ENCODE measurements around the gene ATP6V0E2. TPM values are rescaled to one million over a fixed set of nuclear protein-coding genes. Genes with fewer than 3 reads are reported as not detected.
"Not testable (repeated sequence)": the region's sequence is repeated elsewhere in the genome, so short reads cannot be mapped to it uniquely, and the experiment has no call there.

Gene ATP6V0E2
- total and polyA plus RNA-seq, 5 experiments from 2014 or later = 81.7 to 253 (median 209) TPM

DNA sequence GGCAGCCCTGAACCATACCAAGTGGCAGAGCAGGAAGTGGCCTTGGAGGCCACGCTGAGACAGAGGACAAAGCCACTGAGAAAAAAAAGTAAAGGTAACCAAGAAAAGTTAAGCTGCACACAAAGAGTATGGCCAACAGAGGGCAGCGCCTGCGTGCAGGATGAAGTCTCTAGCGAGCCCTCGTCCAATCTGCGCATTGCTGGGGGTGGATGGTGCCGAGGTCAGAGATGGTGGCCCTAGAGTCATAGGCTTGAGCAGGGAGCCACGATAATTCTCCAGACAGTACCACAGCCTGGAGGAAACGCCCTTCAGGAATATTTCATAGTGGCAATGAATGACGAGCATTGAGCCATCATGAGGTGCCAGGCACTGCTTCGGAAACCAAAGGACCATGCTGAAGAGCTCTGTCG, 9.7 kb downstream of the ATP6V0E2 start:
- POLR2A ChIA-PET = interaction anchor here (0.5 to 3.2 kb wide), 5 partner anchors 9 to 57 kb away, joined by 3 to 24 read pairs (median 4); no protein-coding TSS in a partner anchor
- DNase-seq (peak in 8 of 10 donors; percentile 35 to 80 (median 53)), ATAC-seq (peak; percentile 91 to 94)
- H3K27ac Mint-ChIP-seq = peak overlapping the region in 8 of 10 donors; percentile 12 to 84 (median 70)
- H3K27me3 Mint-ChIP-seq = no peaks in the 10 kb centered on the region
- H3K4me3 Mint-ChIP-seq = peak overlapping the region in 1 of 10 donors; percentile 26
- no peaks in the 10 kb centered on the region for H3K9me3 Mint-ChIP-seq
- H3K36me3 Mint-ChIP-seq = peaks cover 0 to 46% (median 13%) of the 10 kb centered on the region in 3 donors
- H3K4me1 Mint-ChIP-seq = peaks cover 15 to 39% (median 26%) of the 10 kb centered on the region in 4 donors

GRCh38 chr7:149884016-149884415, 10.2 kb downstream of the ATP6V0E2 start:
- no peak overlapping the region for H3K4me3 Mint-ChIP-seq

DNA sequence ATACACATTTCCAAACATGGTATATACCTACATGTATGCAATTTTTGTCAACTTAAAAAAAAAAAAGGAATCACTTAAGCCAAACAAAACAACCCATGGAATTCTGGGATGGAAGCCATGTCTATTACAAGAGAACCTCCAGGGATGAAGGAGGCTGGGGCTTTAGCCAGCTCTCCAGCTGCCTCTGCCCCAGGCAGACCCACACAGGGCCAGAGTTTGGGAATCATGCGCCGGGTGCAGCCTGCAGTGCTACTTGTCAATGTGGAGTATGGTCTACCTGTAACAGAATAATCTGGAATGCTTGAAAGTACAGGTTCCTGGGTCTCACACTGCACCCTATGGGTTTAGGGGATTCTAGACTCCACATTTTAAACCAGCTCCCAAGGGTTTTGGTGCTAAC, 10.8 kb downstream of the ATP6V0E2 start:
- POLR2A ChIA-PET = interaction anchor here (0.5 to 3.2 kb wide), 3 partner anchors 14 to 23 kb away, joined by 3 to 24 read pairs (median 11); no protein-coding TSS in a partner anchor
- peak overlapping the region in 2 of 10 donors; percentile 15 to 44 for H3K27ac Mint-ChIP-seq
- no peaks in the 10 kb centered on the region for H3K27me3 Mint-ChIP-seq
- peaks cover 0 to 42% (median 11%) of the 10 kb centered on the region in 3 donors for H3K36me3 Mint-ChIP-seq
- H3K9me3 Mint-ChIP-seq = no peaks in the 10 kb centered on the region
- DNase-seq (no peak), ATAC-seq (no peak)
- H3K4me1 Mint-ChIP-seq = peaks cover 14 to 37% (median 25%) of the 10 kb centered on the region in 4 donors
- no peak overlapping the region for H3K4me3 Mint-ChIP-seq

More at GRCh38 chr7:149884016-149884415, 10.2 kb downstream of the ATP6V0E2 start:
- H3K27ac Mint-ChIP-seq = no peak overlapping the region
- H3K36me3 Mint-ChIP-seq = peaks cover 0 to 45% (median 13%) of the 10 kb centered on the region in 3 donors
- POLR2A ChIA-PET = interaction anchor here (0.5 to 3.2 kb wide), 6 partner anchors 9 to 57 kb away, joined by 3 to 24 read pairs (median 4); no protein-coding TSS in a partner anchor
- H3K9me3 Mint-ChIP-seq = no peaks in the 10 kb centered on the region
- peaks cover 14 to 39% (median 25%) of the 10 kb centered on the region in 4 donors for H3K4me1 Mint-ChIP-seq
- no peaks in the 10 kb centered on the region for H3K27me3 Mint-ChIP-seq
- ATAC-seq (no peak), DNase-seq (no peak)

DNA sequence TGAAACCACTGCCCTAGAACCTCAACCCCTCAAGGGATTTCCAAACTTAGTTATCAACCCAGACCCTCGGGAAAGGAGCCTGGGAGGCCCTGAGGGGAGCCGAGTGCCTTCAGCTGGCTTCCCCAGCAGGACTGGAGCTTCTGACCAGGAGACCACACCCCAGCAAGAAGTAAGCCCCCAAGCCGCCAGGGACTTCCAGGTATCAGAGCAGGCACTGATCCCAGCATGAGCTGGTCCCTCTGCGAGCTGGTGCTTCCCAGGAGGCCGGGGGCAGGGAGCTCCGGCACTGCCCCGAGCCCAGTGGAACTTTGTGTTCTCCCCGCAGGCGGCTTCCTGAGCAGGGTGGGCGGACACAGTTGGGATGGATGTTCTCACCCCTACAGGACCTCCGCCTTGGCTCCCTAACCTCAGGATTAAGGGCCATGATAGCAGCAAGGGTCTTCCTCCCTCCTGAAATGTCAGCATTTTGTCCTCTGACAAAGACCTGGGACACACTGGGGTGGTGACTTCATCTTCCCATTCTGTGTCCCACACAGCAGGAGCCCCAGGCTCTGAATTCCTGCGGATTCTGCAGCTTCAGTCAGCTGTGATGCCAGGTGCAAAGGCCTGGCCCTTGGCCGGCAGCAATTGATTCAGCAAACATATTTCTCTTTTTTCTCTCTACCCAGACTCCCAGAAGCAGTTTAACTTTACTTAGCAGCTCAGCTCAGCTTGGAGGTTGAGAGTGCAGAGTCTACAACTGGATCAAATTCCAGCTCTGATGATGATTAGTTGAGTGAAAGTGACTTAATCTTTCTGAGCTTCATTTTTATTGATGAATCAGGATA, 11.6 kb downstream of the ATP6V0E2 start:
- peak overlapping the region in 2 of 10 donors; percentile 8 to 43 for H3K27ac Mint-ChIP-seq
- H3K27me3 Mint-ChIP-seq = no peaks in the 10 kb centered on the region
- no peak overlapping the region for H3K4me3 Mint-ChIP-seq
- peaks cover 0 to 34% (median 11%) of the 10 kb centered on the region in 3 donors for H3K36me3 Mint-ChIP-seq
- POLR2A ChIA-PET = no interaction called here
- ATAC-seq (no peak), DNase-seq (no peak)
- H3K4me1 Mint-ChIP-seq = peaks cover 14 to 29% (median 24%) of the 10 kb centered on the region in 4 donors
- H3K9me3 Mint-ChIP-seq = no peaks in the 10 kb centered on the region

- no peak overlapping the region for H3K4me3 Mint-ChIP-seq
- no peaks in the 10 kb centered on the region for H3K9me3 Mint-ChIP-seq
Observed at GRCh38 chr7:149886018-149886415, 12.2 kb downstream of the ATP6V0E2 start.

GRCh38 chr7:149887311-149887710, 13.5 kb downstream of the ATP6V0E2 start:
- Mint-ChIP-seq H3K4me1 (peaks cover 11 to 24% (median 22%) of the 10 kb centered on the region in 4 donors), H3K9me3 (no peaks in the 10 kb centered on the region), H3K27ac (no peak overlapping the region), H3K27me3 (no peaks in the 10 kb centered on the region), H3K4me3 (no peak overlapping the region), H3K36me3 (peaks cover 0 to 24% (median 13%) of the 10 kb centered on the region in 3 donors)
- POLR2A ChIA-PET = no interaction called here
- no peak for ATAC-seq
- DNase-seq = no peak

More at GRCh38 chr7:149886018-149886415, 12.2 kb downstream of the ATP6V0E2 start:
- DNase-seq (no peak), ATAC-seq (no peak)
- no peak overlapping the region for H3K27ac Mint-ChIP-seq
- POLR2A ChIA-PET = no interaction called here
- peaks cover 14 to 28% (median 24%) of the 10 kb centered on the region in 4 donors for H3K4me1 Mint-ChIP-seq
- no peaks in the 10 kb centered on the region for H3K27me3 Mint-ChIP-seq
- H3K36me3 Mint-ChIP-seq = peaks cover 0 to 28% (median 11%) of the 10 kb centered on the region in 3 donors

GRCh38 chr7:149890715-149891114, 16.9 kb downstream of the ATP6V0E2 start:
- H3K27me3 Mint-ChIP-seq, DNase-seq, H3K9me3 Mint-ChIP-seq, POLR2A ChIA-PET, ATAC-seq, H3K4me3 Mint-ChIP-seq: not testable (repeated sequence)
- peaks cover 5 to 10% (median 6%) of the 10 kb centered on the region in 4 donors for H3K4me1 Mint-ChIP-seq
- H3K27ac Mint-ChIP-seq = peak overlapping the region in 1 of 10 donors; percentile 63
- peaks cover 0 to 19% (median 16%) of the 10 kb centered on the region in 3 donors for H3K36me3 Mint-ChIP-seq

DNA sequence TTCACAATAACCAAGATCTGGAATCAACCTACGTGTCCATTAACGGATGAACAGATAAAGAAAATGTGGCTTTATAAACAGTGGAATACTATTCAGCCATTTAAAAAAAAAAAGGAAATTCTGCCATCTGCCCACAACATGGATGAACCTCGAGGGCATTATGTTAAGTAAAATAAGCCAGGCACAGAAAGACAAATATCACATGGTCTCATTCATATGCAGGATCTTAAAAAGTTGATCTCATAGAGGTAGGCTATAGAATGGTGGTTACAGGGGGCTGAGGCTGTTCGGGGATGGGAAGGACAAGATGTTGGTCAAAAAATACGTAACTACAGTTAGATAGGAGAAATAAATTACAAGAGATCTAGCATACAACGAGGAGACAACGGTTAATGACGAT, 21.2 kb downstream of the ATP6V0E2 start:
- POLR2A ChIA-PET, H3K4me1 Mint-ChIP-seq, H3K27me3 Mint-ChIP-seq, H3K4me3 Mint-ChIP-seq, H3K27ac Mint-ChIP-seq, H3K9me3 Mint-ChIP-seq, H3K36me3 Mint-ChIP-seq, DNase-seq, ATAC-seq: not testable (repeated sequence)

DNA sequence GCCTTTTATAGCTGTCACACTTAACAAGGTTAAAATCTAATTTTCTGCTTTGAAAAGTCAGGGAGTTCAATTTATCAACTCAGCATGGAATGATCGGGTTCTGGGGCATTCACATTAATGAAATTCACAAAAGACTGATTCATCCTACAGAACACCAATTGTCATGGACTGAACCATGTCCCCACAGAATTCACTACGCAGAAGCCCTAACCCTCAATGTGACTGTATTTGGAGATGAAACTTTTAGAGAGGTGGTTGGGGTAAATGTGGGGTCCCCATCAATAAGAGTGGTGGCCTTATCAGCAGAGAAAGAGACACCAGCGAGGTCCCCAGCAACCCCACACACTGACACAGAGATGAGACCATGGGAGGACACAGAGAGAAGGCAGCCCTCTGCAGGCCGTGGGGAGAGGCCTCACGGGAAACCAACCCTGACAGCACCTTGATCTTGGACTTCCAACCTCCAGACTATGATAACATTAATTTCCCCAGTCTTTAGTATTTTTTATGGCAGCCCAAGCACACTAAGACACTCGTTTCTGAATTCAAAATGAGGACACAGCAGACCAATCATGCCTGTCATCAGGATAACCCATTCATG, 34.1 kb downstream of the ATP6V0E2 start:
- POLR2A ChIA-PET = interaction anchor here (0.7 kb wide), 1 partner anchor 24 kb away, joined by 3 read pairs; no protein-coding TSS in a partner anchor

DNA sequence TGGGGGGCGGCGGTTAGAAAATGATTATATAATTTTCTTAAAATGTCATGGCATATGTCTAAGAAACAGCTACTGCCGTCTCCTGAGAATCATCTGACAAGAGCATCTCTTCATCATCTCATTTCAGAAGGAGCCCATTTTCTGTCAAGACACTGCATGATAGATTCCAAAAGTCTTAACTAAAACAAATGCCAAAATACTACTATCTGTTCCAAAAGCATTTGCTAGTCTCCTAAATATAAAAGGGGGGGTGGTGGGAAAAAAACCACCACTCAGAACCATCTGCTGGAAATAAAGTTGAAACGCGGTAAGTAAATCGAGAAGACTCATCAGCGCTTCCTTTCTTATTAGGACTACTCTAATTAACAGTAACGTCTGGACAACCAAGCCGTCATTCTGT, 36.5 kb downstream of the ATP6V0E2 start:
- H3K9me3 Mint-ChIP-seq, H3K27ac Mint-ChIP-seq, DNase-seq, H3K36me3 Mint-ChIP-seq, H3K27me3 Mint-ChIP-seq, H3K4me1 Mint-ChIP-seq, H3K4me3 Mint-ChIP-seq, POLR2A ChIA-PET, ATAC-seq: not testable (repeated sequence)

More for the DNA sequence above, 34.1 kb downstream of the ATP6V0E2 start:
- not testable (repeated sequence) for H3K36me3 Mint-ChIP-seq, H3K27me3 Mint-ChIP-seq, H3K9me3 Mint-ChIP-seq, ATAC-seq, H3K4me3 Mint-ChIP-seq, H3K4me1 Mint-ChIP-seq, DNase-seq
- H3K27ac Mint-ChIP-seq = peak overlapping the region in 2 of 10 donors; percentile 29 to 79

DNA sequence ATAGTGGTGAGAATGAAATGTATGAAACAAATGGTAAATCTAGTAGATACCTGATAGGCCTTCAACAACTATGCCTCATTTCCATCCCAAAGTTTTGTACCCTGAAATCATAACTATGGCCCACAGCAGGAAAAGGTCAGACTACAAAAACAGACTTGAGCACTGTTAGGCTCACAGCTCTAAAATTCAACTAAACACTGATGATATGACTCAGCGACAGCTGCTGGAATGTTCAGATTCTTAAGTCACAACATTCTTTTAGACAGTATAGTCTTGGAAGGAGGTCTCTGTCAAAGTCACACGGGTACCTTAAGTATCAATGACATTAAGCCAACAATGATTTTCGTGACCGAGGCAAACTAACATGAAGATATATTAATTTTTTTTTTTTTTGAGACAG, 38.4 kb downstream of the ATP6V0E2 start:
- ATAC-seq, POLR2A ChIA-PET, H3K4me1 Mint-ChIP-seq, DNase-seq, H3K27me3 Mint-ChIP-seq, H3K9me3 Mint-ChIP-seq, H3K36me3 Mint-ChIP-seq, H3K4me3 Mint-ChIP-seq, H3K27ac Mint-ChIP-seq: not testable (repeated sequence)

GRCh38 chr7:149926414-149926813, 52.6 kb downstream of the ATP6V0E2 start:
- POLR2A ChIA-PET, DNase-seq, H3K27ac Mint-ChIP-seq, H3K36me3 Mint-ChIP-seq, H3K9me3 Mint-ChIP-seq, H3K27me3 Mint-ChIP-seq, ATAC-seq, H3K4me3 Mint-ChIP-seq, H3K4me1 Mint-ChIP-seq: not testable (repeated sequence)
